ENCODE results near the gene STK4. TPM values are rescaled to one million over a fixed set of nuclear protein-coding genes. Genes with fewer than 3 reads are reported as not detected.
A peak's percentile ranks its signal among the peaks of the same experiment; 100 is the strongest.

The STK4 gene
- total RNA-seq, 1 experiment from 2014 or later = 60.9 TPM

DNA sequence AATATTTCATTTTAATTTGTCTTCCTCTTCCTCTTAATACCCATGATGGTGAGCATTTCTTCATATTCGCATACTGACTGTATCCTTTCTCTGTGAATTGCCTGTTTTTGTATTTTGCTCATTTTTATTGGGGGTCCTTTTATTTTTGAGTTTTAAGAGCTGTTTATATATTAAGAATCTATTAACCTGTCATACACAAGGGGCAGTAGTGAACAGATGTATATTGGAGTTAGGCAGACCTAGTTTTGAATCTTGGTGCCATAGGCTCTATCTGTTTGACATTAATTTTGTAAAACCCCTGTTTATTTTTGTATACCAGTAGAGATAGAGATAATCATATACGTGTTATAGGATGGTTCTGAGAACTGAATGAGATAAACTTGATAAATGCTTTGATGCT lies 151.7 kb downstream of the STK4 start:
- ChIA-PET CTCF (no interaction called here), POLR2A (ENCODE audit: unreplicated experiment) (interaction anchor here (0.7 kb wide), 1 partner anchor 1251 kb away, joined by 7 read pairs; no protein-coding TSS in a partner anchor)
- no peaks in the 10 kb centered on the region for H3K79me2 ChIP-seq (ENCODE audit: low read depth)
- H3K4me1 ChIP-seq (replicated peaks; ENCODE audit: insufficient read depth) = no peaks in the 10 kb centered on the region
- H3K27ac ChIP-seq = no peak overlapping the region
- no peaks in the 10 kb centered on the region for H3K36me3 ChIP-seq (ENCODE audit: low read depth)
- no peak overlapping the region for H3K4me3 ChIP-seq
- no peak for DNase-seq
- H3K27me3 ChIP-seq (ENCODE audit: insufficient read depth, low read depth) = no peaks in the 10 kb centered on the region
- no TSS peak for BruUV-seq (replicated peaks)
- no peaks in the 10 kb centered on the region for H4K20me1 ChIP-seq (ENCODE audit: insufficient read depth)
- no peaks in the 10 kb centered on the region for H3K9me3 ChIP-seq (ENCODE audit: insufficient read depth, low read depth)
- H3K4me2 ChIP-seq = no peak overlapping the region
- intact Hi-C loops (cut with micrococcal nuclease; ENCODE audit: unreplicated experiment) = no loop called here
- no peaks in the 10 kb centered on the region for H3K9me2 ChIP-seq (ENCODE audit: insufficient read depth)
- H2AFZ ChIP-seq = no peak overlapping the region
- no peaks in the 10 kb centered on the region for H3F3A ChIP-seq (ENCODE audit: insufficient read depth, low read depth)
- TF ChIP-seq EZH2 (IDR thresholded peaks at IDR 0.05; ENCODE audit: low read depth) = no peak
- TF ChIP-seq, protein P1, sequence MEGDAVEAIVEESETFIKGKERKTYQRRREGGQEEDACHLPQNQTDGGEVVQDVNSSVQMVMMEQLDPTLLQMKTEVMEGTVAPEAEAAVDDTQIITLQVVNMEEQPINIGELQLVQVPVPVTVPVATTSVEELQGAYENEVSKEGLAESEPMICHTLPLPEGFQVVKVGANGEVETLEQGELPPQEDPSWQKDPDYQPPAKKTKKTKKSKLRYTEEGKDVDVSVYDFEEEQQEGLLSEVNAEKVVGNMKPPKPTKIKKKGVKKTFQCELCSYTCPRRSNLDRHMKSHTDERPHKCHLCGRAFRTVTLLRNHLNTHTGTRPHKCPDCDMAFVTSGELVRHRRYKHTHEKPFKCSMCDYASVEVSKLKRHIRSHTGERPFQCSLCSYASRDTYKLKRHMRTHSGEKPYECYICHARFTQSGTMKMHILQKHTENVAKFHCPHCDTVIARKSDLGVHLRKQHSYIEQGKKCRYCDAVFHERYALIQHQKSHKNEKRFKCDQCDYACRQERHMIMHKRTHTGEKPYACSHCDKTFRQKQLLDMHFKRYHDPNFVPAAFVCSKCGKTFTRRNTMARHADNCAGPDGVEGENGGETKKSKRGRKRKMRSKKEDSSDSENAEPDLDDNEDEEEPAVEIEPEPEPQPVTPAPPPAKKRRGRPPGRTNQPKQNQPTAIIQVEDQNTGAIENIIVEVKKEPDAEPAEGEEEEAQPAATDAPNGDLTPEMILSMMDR (conservative IDR thresholded peaks at IDR 0.05) = peak; percentile 47; the same call in 1 of the 2 replicates

- Histone ChIP-seq H3K79me2 (ENCODE audit: low read depth) (no peaks in the 10 kb centered on the region), H3K4me1 (replicated peaks; ENCODE audit: insufficient read depth) (no peaks in the 10 kb centered on the region), H4K20me1 (ENCODE audit: insufficient read depth) (no peaks in the 10 kb centered on the region), H2AFZ (no peak overlapping the region), H3F3A (ENCODE audit: insufficient read depth, low read depth) (no peaks in the 10 kb centered on the region), H3K9me2 (ENCODE audit: insufficient read depth) (no peaks in the 10 kb centered on the region), H3K27ac (no peak overlapping the region), H3K4me3 (no peak overlapping the region), H3K4me2 (no peak overlapping the region), H3K27me3 (ENCODE audit: insufficient read depth, low read depth) (no peaks in the 10 kb centered on the region), H3K9me3 (ENCODE audit: insufficient read depth, low read depth) (no peaks in the 10 kb centered on the region), H3K36me3 (ENCODE audit: low read depth) (no peaks in the 10 kb centered on the region)
- ChIA-PET CTCF (interaction anchor here (1.0 kb wide), 1 partner anchor 15 kb away, joined by 3 read pairs; no protein-coding TSS in a partner anchor), POLR2A (ENCODE audit: unreplicated experiment) (no interaction called here)
- TF ChIP-seq, protein P1 (conservative IDR thresholded peaks at IDR 0.05) = no peak
- no peak for TF ChIP-seq EZH2 (IDR thresholded peaks at IDR 0.05; ENCODE audit: low read depth)
- DNase-seq = no peak
- intact Hi-C loops (cut with micrococcal nuclease; ENCODE audit: unreplicated experiment) = no loop called here
- BruUV-seq (replicated peaks) = no TSS peak
Observed at GRCh38 chr20:45119556-45120266, 153.4 kb downstream of the STK4 start.

- Histone ChIP-seq H4K20me1 (ENCODE audit: insufficient read depth) (no peaks in the 10 kb centered on the region), H3K27me3 (ENCODE audit: insufficient read depth, low read depth) (no peaks in the 10 kb centered on the region), H3K79me2 (ENCODE audit: low read depth) (no peaks in the 10 kb centered on the region), H3K4me2 (no peak overlapping the region), H3K27ac (no peak overlapping the region), H3K9me3 (ENCODE audit: insufficient read depth, low read depth) (no peaks in the 10 kb centered on the region), H2AFZ (no peak overlapping the region), H3F3A (ENCODE audit: insufficient read depth, low read depth) (no peaks in the 10 kb centered on the region), H3K9me2 (ENCODE audit: insufficient read depth) (no peaks in the 10 kb centered on the region), H3K4me1 (replicated peaks; ENCODE audit: insufficient read depth) (no peaks in the 10 kb centered on the region), H3K4me3 (no peak overlapping the region), H3K36me3 (ENCODE audit: low read depth) (no peaks in the 10 kb centered on the region)
- ChIA-PET CTCF (interaction anchor here (0.7 kb wide), 1 partner anchor 25 kb away, joined by 16 read pairs; no protein-coding TSS in a partner anchor), POLR2A (ENCODE audit: unreplicated experiment) (interaction anchor here (0.6 kb wide), 1 partner anchor 166 kb away, joined by 4 read pairs; no protein-coding TSS in a partner anchor)
- no peak for TF ChIP-seq EZH2 (IDR thresholded peaks at IDR 0.05; ENCODE audit: low read depth)
- TF ChIP-seq, protein P1 (conservative IDR thresholded peaks at IDR 0.05) = no peak
- no TSS peak for BruUV-seq (replicated peaks)
- no peak for DNase-seq
- intact Hi-C loops (cut with micrococcal nuclease; ENCODE audit: unreplicated experiment) = no loop called here
Observed at GRCh38 chr20:45121388-45121787, 155.1 kb downstream of the STK4 start.
